Astrocyte (in vitro differentiated cells and primary cell): ENCODE measurements around the gene OR7C1.

Experiments
- CTCF ChIP-seq: IDR thresholded peaks from 2 replicates; pipeline ENCODE4 v1.5.1; 2011; ENCODE audit warnings: low read depth, mild to moderate bottlenecking, inconsistent platforms, low read length, moderate library complexity; ENCODE audit not compliant: insufficient read depth
- EZH2 ChIP-seq: IDR thresholded peaks from 2 replicates; pipeline ENCODE4 v1.6.1; 2012; ENCODE audit warnings: mild to moderate bottlenecking, low read length, inconsistent platforms; ENCODE audit not compliant: insufficient read depth

GRCh38 chr19:14770136-14770535 is 64.8 kb downstream of the OR7C1 start:
- TF ChIP-seq CTCF (no peak), EZH2 (no peak)
